ENCODE measurements around the gene C8G.
A peak's percentile ranks its signal among the peaks of the same experiment; 100 is the strongest.

The C8G gene

GRCh38 chr9:136982232-136983051 lies 37.4 kb downstream of the C8G start, which contains the start of gene LCNL1:
Gene LCNL1 (plus strand): TSS chr9:136982993. CDS start chr9:136983587, 594 bp downstream.
- no peak for DNase-seq (ENCODE audit: low read depth in 3 of 3)

GRCh38 chr9:136983167-136983566 lies 38.1 kb downstream of the C8G start:
- no peak for DNase-seq (ENCODE audit: low read depth in 3 of 3)

- DNase-seq (ENCODE audit: low read depth in 3 of 3): no peak
Measured at GRCh38 chr9:136983656-136984314, 38.7 kb downstream of the C8G start.

- DNase-seq (ENCODE audit: low read depth in 3 of 3): no peak
Measured at GRCh38 chr9:136984464-136985026, 39.5 kb downstream of the C8G start.

GRCh38 chr9:136985027-136985602 lies 40.1 kb downstream of the C8G start:
- DNase-seq (ENCODE audit: low read depth in 3 of 3): no peak

GRCh38 chr9:136985853-136986252 lies 40.8 kb downstream of the C8G start:
- DNase-seq (ENCODE audit: low read depth in 3 of 3): no peak

- no peak for DNase-seq (ENCODE audit: low read depth in 3 of 3)
Measured at GRCh38 chr9:136988872-136989271, 43.8 kb downstream of the C8G start.

- DNase-seq (ENCODE audit: low read depth in 3 of 3): no peak
Measured at GRCh38 chr9:136990242-136990911, 45.3 kb downstream of the C8G start.

- peak; percentile 89 to 96 (median 90) for DNase-seq (ENCODE audit: low read depth in 3 of 3)
Measured at GRCh38 chr9:136991993-136992818, 47.2 kb downstream of the C8G start, which contains the start of gene PAXX. Gene PAXX (plus strand): TSS chr9:136992422. CDS start chr9:136992444, 22 bp downstream.

- DNase-seq (ENCODE audit: low read depth in 3 of 3): no peak
Measured at GRCh38 chr9:136992819-136993369, 47.9 kb downstream of the C8G start.

GRCh38 chr9:136994180-136994887 lies 49.3 kb downstream of the C8G start:
- no peak for DNase-seq (ENCODE audit: low read depth in 3 of 3)

GRCh38 chr9:136994888-136995230 lies 49.8 kb downstream of the C8G start:
- DNase-seq (ENCODE audit: low read depth in 3 of 3): no peak

- no peak for DNase-seq (ENCODE audit: low read depth in 3 of 3)
Measured at GRCh38 chr9:136995362-136995761, 50.3 kb downstream of the C8G start.

GRCh38 chr9:136995772-136996311 lies 50.8 kb downstream of the C8G start:
- no peak for DNase-seq (ENCODE audit: low read depth in 3 of 3)
